ENCODE data around the gene FAM217B.

FAM217B gene

DNA sequence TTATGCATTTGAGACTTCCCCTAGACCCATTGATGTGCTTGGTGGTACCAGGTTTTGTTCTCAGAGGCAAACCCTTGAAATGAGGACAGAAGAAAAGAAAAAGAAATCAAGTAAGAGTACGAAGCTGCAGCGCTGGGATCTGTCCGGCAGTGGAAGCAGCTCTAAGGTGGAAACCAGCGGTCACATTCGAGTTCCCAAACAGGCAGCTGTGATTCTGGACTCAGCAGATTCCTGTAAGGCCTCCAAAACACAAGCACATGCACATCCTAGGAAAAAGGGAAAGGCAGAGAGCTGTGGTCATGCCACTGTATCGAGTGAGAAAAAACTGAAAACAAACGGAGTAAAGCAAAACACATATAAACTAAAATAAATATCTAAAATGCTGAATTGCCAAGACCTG, 4.5 kb downstream of the FAM217B start:
- Histone ChIP-seq H3K27ac (peak overlapping the region; percentile 1), H3K4me1 (ENCODE audit: control insufficient read depth in 1 of 2, insufficient read depth in 1 of 2, low read depth in 1 of 2, low read length in 1 of 2) (peaks cover 72 to 83% of the 10 kb centered on the region in 2 experiments), H3K27me3 (no peaks in the 10 kb centered on the region), H3K4me3 (ENCODE audit: low read depth in 1 of 2, low read length in 1 of 2) (no peak overlapping the region), H3K9me3 (no peaks in the 10 kb centered on the region), H3K36me3 (peaks cover 35% of the 10 kb centered on the region)
- TF ChIP-seq, protein P1, sequence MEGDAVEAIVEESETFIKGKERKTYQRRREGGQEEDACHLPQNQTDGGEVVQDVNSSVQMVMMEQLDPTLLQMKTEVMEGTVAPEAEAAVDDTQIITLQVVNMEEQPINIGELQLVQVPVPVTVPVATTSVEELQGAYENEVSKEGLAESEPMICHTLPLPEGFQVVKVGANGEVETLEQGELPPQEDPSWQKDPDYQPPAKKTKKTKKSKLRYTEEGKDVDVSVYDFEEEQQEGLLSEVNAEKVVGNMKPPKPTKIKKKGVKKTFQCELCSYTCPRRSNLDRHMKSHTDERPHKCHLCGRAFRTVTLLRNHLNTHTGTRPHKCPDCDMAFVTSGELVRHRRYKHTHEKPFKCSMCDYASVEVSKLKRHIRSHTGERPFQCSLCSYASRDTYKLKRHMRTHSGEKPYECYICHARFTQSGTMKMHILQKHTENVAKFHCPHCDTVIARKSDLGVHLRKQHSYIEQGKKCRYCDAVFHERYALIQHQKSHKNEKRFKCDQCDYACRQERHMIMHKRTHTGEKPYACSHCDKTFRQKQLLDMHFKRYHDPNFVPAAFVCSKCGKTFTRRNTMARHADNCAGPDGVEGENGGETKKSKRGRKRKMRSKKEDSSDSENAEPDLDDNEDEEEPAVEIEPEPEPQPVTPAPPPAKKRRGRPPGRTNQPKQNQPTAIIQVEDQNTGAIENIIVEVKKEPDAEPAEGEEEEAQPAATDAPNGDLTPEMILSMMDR (IDR thresholded peaks at IDR 0.05), result no peak

DNA sequence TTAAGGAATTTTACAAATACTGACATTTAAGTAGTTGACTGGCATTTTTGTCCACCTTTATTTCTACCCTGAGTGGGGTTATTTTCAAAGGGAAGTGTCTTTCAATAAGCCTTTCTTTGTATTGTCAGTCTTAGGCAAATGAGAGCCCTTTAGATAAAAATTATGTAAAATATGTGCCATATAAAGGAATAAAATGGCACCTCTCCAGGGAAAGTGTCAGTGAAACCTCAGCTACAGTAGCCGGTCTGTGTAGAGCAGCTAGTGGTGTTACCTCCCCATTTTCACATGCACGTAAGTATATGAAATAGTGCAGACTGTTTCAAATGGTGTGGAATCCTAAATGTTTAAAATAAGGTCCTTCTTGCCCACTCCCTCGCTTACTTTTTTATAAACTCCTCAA, 5.0 kb downstream of the FAM217B start:
- Histone ChIP-seq H3K4me3 (ENCODE audit: low read depth in 1 of 2, low read length in 1 of 2) (no peak overlapping the region), H3K9me3 (no peaks in the 10 kb centered on the region), H3K36me3 (peaks cover 37% of the 10 kb centered on the region), H3K27ac (peak overlapping the region; percentile 32), H3K4me1 (ENCODE audit: control insufficient read depth in 1 of 2, insufficient read depth in 1 of 2, low read depth in 1 of 2, low read length in 1 of 2) (peaks cover 76 to 84% of the 10 kb centered on the region in 2 experiments), H3K27me3 (no peaks in the 10 kb centered on the region)
- TF ChIP-seq, protein P1 (IDR thresholded peaks at IDR 0.05), result no peak

DNA sequence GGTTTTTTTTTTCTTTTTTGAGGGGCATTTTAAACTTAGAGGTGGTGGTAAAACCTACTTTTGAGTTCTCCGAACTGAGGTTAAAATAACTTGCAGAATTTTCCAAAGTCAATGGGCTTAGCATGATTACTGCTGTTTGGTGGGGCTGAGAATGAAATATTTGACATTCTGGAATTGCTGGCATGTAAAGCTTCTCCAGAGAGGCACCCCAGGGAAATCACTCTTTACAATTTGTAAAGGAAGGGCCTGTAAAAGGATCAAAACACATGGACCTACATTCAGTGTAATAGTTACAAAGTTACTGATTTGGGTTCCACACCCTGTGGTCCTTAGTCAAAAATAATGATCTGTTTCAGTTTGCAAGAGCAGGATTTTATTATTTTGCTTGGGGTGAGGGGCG, 5.5 kb downstream of the FAM217B start:
- no peak overlapping the region for H3K4me3 ChIP-seq (ENCODE audit: low read depth in 1 of 2, low read length in 1 of 2)
- peaks cover 75 to 79% of the 10 kb centered on the region in 2 experiments for H3K4me1 ChIP-seq (ENCODE audit: control insufficient read depth in 1 of 2, insufficient read depth in 1 of 2, low read depth in 1 of 2, low read length in 1 of 2)
- no peaks in the 10 kb centered on the region for H3K27me3 ChIP-seq
- peaks cover 42% of the 10 kb centered on the region for H3K36me3 ChIP-seq
- no peaks in the 10 kb centered on the region for H3K9me3 ChIP-seq
- peak overlapping the region; percentile 32 for H3K27ac ChIP-seq
- TF ChIP-seq, protein P1 (IDR thresholded peaks at IDR 0.05), result no peak

DNA sequence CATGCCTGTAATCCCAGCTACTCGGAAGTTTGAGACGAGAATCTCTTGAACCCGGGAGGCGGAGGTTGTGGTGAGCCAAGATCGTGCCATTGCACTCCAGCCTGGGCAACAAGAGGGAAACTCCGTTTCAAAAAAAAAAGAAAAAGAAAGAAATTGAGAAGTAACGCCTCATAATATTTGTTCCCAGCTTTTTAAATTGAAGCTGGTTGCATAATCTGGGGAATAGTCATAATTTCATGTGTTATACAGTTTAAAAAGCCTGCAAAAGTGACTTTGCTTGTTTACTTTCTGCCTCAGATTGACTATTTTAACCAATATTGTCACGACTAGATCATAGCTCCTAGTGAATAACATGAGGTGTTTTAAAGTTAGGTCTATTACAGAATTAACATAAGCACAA, 7.2 kb downstream of the FAM217B start:
- H3K27ac ChIP-seq, result peak overlapping the region; percentile 80
- H3K27me3 ChIP-seq, result no peaks in the 10 kb centered on the region
- peaks cover 59 to 62% of the 10 kb centered on the region in 2 experiments for H3K4me1 ChIP-seq (ENCODE audit: control insufficient read depth in 1 of 2, insufficient read depth in 1 of 2, low read depth in 1 of 2, low read length in 1 of 2)
- H3K9me3 ChIP-seq, result no peaks in the 10 kb centered on the region
- TF ChIP-seq, protein P1 (IDR thresholded peaks at IDR 0.05), result no peak
- peaks cover 47% of the 10 kb centered on the region for H3K36me3 ChIP-seq
- no peak overlapping the region for H3K4me3 ChIP-seq (ENCODE audit: low read depth in 1 of 2, low read length in 1 of 2)

DNA sequence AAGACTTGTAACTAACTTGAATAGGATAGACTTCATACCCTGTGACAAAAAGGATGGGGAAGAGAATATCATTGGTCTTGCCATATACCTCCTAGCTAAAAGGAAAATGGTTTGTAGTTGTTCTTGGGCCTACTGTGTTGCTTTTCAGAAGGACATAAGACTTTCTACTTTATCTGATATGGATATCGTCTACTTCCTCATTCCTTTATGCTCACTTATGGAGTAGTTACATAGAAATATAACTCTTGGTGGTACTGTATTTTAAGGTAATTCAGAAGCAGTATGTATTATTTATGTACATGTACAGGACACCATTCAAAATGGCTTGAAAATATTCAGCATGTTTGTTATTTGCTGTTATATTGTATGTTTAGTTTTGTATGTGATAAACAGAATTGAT, 8.0 kb downstream of the FAM217B start:
- H3K36me3 ChIP-seq, result peaks cover 41% of the 10 kb centered on the region
- peaks cover 51 to 54% of the 10 kb centered on the region in 2 experiments for H3K4me1 ChIP-seq (ENCODE audit: control insufficient read depth in 1 of 2, insufficient read depth in 1 of 2, low read depth in 1 of 2, low read length in 1 of 2)
- no peaks in the 10 kb centered on the region for H3K27me3 ChIP-seq
- peak overlapping the region; percentile 80 for H3K27ac ChIP-seq
- TF ChIP-seq, protein P1 (IDR thresholded peaks at IDR 0.05), result no peak
- H3K4me3 ChIP-seq (ENCODE audit: low read depth in 1 of 2, low read length in 1 of 2), result no peak overlapping the region
- no peaks in the 10 kb centered on the region for H3K9me3 ChIP-seq
